Stimulated activated naive CD8-positive, alpha-beta T cell treated with anti-CD3 and anti-CD28 coated beads, Interleukin-15, Interleukin-2, amounts not matched to agents 100 ng/mL and 50 ng/mL, for 24 hours (primary cell): ENCODE results near the gene INVS.
A peak's percentile ranks its signal among the peaks of the same experiment; 100 is the strongest.
"Not testable (repeated sequence)": the region's sequence is repeated elsewhere in the genome, so short reads cannot be mapped to it uniquely, and the experiment has no call there.

ENCODE experiments used
- H3K27ac Mint-ChIP-seq: one replicate; pipeline ENCODE4 v1.8.0; 2021; ENCODE audit warnings: mild to moderate bottlenecking, mixed read lengths
- H3K27me3 Mint-ChIP-seq: one replicate; pipeline ENCODE4 v1.8.0; 2021; ENCODE audit warnings: mixed read lengths
- H3K36me3 Mint-ChIP-seq: one replicate; pipeline ENCODE4 v1.8.0; 2021; ENCODE audit warnings: low read depth, mixed read lengths
- H3K4me1 Mint-ChIP-seq: one replicate; pipeline ENCODE4 v1.8.0; 2021; ENCODE audit warnings: low read depth, mixed read lengths
- H3K4me3 Mint-ChIP-seq: one replicate; pipeline ENCODE4 v1.8.0; 2021; ENCODE audit warnings: mild to moderate bottlenecking, mixed read lengths
- H3K9me3 Mint-ChIP-seq: one replicate; pipeline ENCODE4 v1.8.0; 2021; ENCODE audit warnings: mixed read lengths

INVS gene

DNA sequence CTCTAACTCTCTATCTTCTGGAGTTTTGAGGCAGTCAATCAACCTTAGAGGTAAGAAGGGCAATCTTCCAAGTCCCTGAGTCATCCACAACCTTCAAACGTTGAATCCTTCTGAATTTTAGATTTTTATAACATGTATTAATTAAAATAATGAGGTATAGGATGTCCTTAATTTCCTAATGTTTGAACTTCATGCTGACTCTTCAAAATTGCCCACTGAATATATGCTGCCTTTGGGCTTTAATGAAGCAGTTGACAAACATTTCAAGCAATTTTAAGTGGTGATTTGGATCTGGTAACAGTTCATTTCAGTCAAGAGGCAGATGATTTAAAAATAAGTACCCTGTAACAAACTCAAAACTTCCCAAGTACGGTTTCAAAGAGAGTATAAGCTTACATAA lies 26.2 kb upstream of the INVS start:
- H3K27me3 Mint-ChIP-seq: no peaks in the 10 kb centered on the region
- peaks cover 8% of the 10 kb centered on the region for H3K36me3 Mint-ChIP-seq
- no peak overlapping the region for H3K4me3 Mint-ChIP-seq
- H3K9me3 Mint-ChIP-seq: no peaks in the 10 kb centered on the region
- no peak overlapping the region for H3K27ac Mint-ChIP-seq
- peaks cover 40% of the 10 kb centered on the region for H3K4me1 Mint-ChIP-seq

- Mint-ChIP-seq H3K4me1 (peaks cover 49% of the 10 kb centered on the region), H3K27ac (no peak overlapping the region), H3K36me3 (peaks cover 15% of the 10 kb centered on the region), H3K27me3 (no peaks in the 10 kb centered on the region), H3K4me3 (no peak overlapping the region), H3K9me3 (no peaks in the 10 kb centered on the region)
Measured at GRCh38 chr9:100074093-100074492, 24.9 kb upstream of the INVS start.

DNA sequence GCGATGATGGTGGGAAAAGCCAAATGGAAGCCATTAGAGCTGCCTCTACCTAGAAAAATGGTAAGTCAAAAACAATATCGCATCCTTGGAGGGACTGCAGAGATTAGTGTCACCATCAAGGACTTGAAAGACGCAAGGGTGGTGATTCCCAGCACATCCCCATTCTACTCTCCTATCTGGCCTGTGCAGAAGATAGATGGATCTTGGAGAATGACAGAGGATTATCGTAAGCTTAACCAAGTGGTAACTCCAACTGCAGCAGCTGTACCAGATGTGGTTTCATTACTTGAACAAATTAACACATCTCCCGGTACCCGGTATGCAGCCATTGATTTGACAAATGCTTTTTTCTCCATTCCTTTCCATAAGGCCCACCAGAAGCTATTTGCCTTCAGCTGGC lies 24.1 kb upstream of the INVS start:
- no peak overlapping the region for H3K27ac Mint-ChIP-seq
- H3K4me3 Mint-ChIP-seq: no peak overlapping the region
- H3K36me3 Mint-ChIP-seq: peaks cover 16% of the 10 kb centered on the region
- H3K9me3 Mint-ChIP-seq: no peaks in the 10 kb centered on the region
- H3K27me3 Mint-ChIP-seq: no peaks in the 10 kb centered on the region
- H3K4me1 Mint-ChIP-seq: peaks cover 47% of the 10 kb centered on the region

DNA sequence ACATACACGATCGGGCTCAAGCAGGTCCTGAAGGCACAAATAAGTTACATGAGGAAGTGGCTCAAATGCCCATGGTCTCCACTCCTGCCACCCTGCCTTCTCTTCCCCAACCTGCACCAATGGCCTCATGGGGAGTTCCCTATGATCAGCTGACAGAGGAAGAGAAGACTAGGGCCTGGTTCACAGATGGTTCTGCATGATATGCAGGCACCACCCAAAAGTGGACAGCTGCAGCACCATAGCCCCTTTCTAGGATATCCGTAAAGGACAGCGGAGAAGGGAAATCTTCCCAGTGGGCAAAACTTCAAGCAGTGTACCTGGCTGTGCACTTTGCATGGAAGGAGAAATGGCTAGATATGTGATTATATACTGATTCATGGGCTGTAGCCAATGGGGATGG lies 22.8 kb upstream of the INVS start:
- H3K9me3 Mint-ChIP-seq, H3K27ac Mint-ChIP-seq, H3K27me3 Mint-ChIP-seq, H3K4me3 Mint-ChIP-seq: not testable (repeated sequence)
- H3K36me3 Mint-ChIP-seq: peaks cover 16% of the 10 kb centered on the region
- H3K4me1 Mint-ChIP-seq: peaks cover 46% of the 10 kb centered on the region

- H3K36me3 Mint-ChIP-seq: peaks cover 8% of the 10 kb centered on the region
- no peaks in the 10 kb centered on the region for H3K27me3 Mint-ChIP-seq
- H3K4me1 Mint-ChIP-seq: peaks cover 85% of the 10 kb centered on the region
- peak overlapping the region; percentile 31 for H3K27ac Mint-ChIP-seq
- no peaks in the 10 kb centered on the region for H3K9me3 Mint-ChIP-seq
- no peak overlapping the region for H3K4me3 Mint-ChIP-seq
Measured at GRCh38 chr9:100082782-100083181, 16.3 kb upstream of the INVS start.

GRCh38 chr9:100083448-100084127 lies 15.5 kb upstream of the INVS start:
- Mint-ChIP-seq H3K27ac (peak overlapping the region; percentile 78), H3K36me3 (peaks cover 5% of the 10 kb centered on the region), H3K9me3 (no peaks in the 10 kb centered on the region), H3K4me3 (peak overlapping the region; percentile 57), H3K4me1 (peaks cover 89% of the 10 kb centered on the region), H3K27me3 (no peaks in the 10 kb centered on the region)

DNA sequence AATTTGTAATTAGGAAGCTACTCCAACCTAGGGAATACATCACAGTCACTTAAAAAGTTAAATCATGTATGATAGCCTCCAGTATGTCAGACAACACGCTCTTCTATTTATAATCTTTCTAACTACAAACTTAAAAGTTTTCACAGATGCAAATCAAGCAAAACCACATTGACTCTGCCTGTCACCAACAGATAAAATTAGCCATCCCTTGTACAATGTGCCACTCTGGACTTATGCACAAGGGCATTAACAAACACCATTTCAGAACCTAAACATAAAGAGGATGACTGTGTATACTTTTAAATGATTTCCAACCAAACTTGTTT lies 15.0 kb upstream of the INVS start:
- H3K27me3 Mint-ChIP-seq: no peaks in the 10 kb centered on the region
- H3K9me3 Mint-ChIP-seq: no peaks in the 10 kb centered on the region
- peaks cover under 1% of the 10 kb centered on the region for H3K36me3 Mint-ChIP-seq
- peak overlapping the region; percentile 57 for H3K4me3 Mint-ChIP-seq
- H3K27ac Mint-ChIP-seq: peak overlapping the region; percentile 78
- H3K4me1 Mint-ChIP-seq: peaks cover 89% of the 10 kb centered on the region

GRCh38 chr9:100084734-100085133 lies 14.3 kb upstream of the INVS start:
- Mint-ChIP-seq H3K4me1 (peaks cover 90% of the 10 kb centered on the region), H3K36me3 (no peaks in the 10 kb centered on the region), H3K27ac (peak overlapping the region; percentile 53), H3K4me3 (no peak overlapping the region), H3K27me3 (no peaks in the 10 kb centered on the region), H3K9me3 (no peaks in the 10 kb centered on the region)

DNA sequence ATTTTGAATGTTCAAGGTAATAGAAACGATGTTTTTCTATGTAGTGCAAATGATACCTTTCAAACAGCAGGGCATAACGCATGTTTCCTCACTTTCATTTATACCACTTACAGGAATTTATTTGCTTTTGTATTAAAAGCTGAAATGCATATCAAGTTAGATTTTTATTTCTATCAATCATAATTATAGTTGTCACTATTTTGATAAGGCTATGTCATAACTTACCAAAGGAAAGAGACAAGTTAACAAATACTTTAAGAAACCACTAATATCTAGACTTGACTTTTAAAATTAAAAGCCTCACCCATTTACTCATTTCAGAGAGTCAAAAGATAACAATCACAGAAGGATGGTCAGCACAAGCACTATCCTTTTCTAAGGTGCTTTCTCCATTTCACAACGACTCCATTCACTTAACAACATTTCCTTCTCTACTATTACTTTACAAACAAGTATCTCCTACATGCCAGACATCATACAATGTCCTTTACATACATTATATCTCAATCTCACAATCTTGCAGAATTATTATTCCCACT lies 12.9 kb upstream of the INVS start:
- H3K4me3 Mint-ChIP-seq: no peak overlapping the region
- H3K36me3 Mint-ChIP-seq: no peaks in the 10 kb centered on the region
- no peaks in the 10 kb centered on the region for H3K27me3 Mint-ChIP-seq
- H3K4me1 Mint-ChIP-seq: peaks cover 87% of the 10 kb centered on the region
- no peaks in the 10 kb centered on the region for H3K9me3 Mint-ChIP-seq
- no peak overlapping the region for H3K27ac Mint-ChIP-seq

GRCh38 chr9:100087218-100087617 lies 11.8 kb upstream of the INVS start:
- peak overlapping the region; percentile 55 for H3K4me3 Mint-ChIP-seq
- peak overlapping the region; percentile 54 for H3K27ac Mint-ChIP-seq
- no peaks in the 10 kb centered on the region for H3K9me3 Mint-ChIP-seq
- peaks cover 6% of the 10 kb centered on the region for H3K36me3 Mint-ChIP-seq
- H3K27me3 Mint-ChIP-seq: no peaks in the 10 kb centered on the region
- peaks cover 87% of the 10 kb centered on the region for H3K4me1 Mint-ChIP-seq

DNA sequence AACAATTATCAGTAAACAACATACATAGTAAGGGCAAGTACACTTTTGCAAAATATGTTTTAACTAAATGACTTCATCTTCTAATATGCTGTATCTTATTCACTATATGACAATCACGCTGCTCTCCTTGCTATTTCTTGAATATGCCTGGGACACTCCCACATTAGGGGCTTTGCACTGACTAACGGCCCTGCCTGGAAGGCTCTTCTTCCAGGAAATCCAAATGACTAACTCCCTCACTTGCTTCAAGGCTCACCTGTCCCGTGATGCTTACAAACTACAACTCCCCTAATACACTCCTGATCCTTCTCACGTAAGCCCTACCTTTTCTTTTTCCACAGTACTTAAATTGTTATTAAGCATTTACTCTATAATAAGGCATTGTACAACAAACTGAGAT lies 10.8 kb upstream of the INVS start:
- peaks cover 85% of the 10 kb centered on the region for H3K4me1 Mint-ChIP-seq
- H3K27ac Mint-ChIP-seq: peak overlapping the region; percentile 73
- peaks cover 6% of the 10 kb centered on the region for H3K36me3 Mint-ChIP-seq
- H3K4me3 Mint-ChIP-seq: peak overlapping the region; percentile 55
- no peaks in the 10 kb centered on the region for H3K9me3 Mint-ChIP-seq
- no peaks in the 10 kb centered on the region for H3K27me3 Mint-ChIP-seq

- H3K4me3 Mint-ChIP-seq: no peak overlapping the region
- H3K36me3 Mint-ChIP-seq: peaks cover 10% of the 10 kb centered on the region
- peaks cover 78% of the 10 kb centered on the region for H3K4me1 Mint-ChIP-seq
- no peaks in the 10 kb centered on the region for H3K9me3 Mint-ChIP-seq
- H3K27ac Mint-ChIP-seq: no peak overlapping the region
- no peaks in the 10 kb centered on the region for H3K27me3 Mint-ChIP-seq
Measured at GRCh38 chr9:100090880-100091279, 8.2 kb upstream of the INVS start.

DNA sequence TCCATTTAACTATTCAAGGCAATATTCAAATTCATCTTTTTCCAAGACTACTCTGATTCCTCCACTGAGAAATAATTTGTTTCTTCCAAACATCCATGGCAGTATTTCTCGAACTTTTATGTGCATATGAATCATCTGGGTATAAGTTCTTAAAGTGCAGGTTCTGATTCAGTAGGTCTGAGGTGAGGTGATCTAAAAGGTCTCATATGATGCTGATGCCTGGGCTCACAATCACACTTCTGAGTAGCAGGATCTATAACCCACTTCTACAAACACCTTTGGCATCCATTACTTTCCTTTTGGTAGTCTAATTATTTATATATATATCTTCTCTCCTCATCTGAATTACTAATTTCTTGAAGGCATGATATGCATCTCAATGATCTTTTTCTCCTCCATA lies 7.4 kb upstream of the INVS start:
- H3K27ac Mint-ChIP-seq: no peak overlapping the region
- H3K27me3 Mint-ChIP-seq: no peaks in the 10 kb centered on the region
- no peaks in the 10 kb centered on the region for H3K9me3 Mint-ChIP-seq
- peaks cover 76% of the 10 kb centered on the region for H3K4me1 Mint-ChIP-seq
- H3K36me3 Mint-ChIP-seq: peaks cover 10% of the 10 kb centered on the region
- no peak overlapping the region for H3K4me3 Mint-ChIP-seq

- peaks cover 76% of the 10 kb centered on the region for H3K4me1 Mint-ChIP-seq
- no peaks in the 10 kb centered on the region for H3K27me3 Mint-ChIP-seq
- H3K4me3 Mint-ChIP-seq: no peak overlapping the region
- H3K9me3 Mint-ChIP-seq: no peaks in the 10 kb centered on the region
- H3K27ac Mint-ChIP-seq: no peak overlapping the region
- H3K36me3 Mint-ChIP-seq: peaks cover 10% of the 10 kb centered on the region
Measured at GRCh38 chr9:100092066-100092465, 7.0 kb upstream of the INVS start.

GRCh38 chr9:100094411-100094810 lies 4.6 kb upstream of the INVS start:
- H3K4me1 Mint-ChIP-seq: peaks cover 66% of the 10 kb centered on the region

GRCh38 chr9:100096378-100096916 lies 2.6 kb upstream of the INVS start:
- peak overlapping the region; percentile 27 for H3K4me3 Mint-ChIP-seq
- H3K27ac Mint-ChIP-seq: no peak overlapping the region
- H3K27me3 Mint-ChIP-seq: no peaks in the 10 kb centered on the region
- H3K36me3 Mint-ChIP-seq: peaks cover 14% of the 10 kb centered on the region
- no peaks in the 10 kb centered on the region for H3K9me3 Mint-ChIP-seq
- peaks cover 65% of the 10 kb centered on the region for H3K4me1 Mint-ChIP-seq

More at GRCh38 chr9:100094411-100094810, 4.6 kb upstream of the INVS start:
- H3K4me3 Mint-ChIP-seq, H3K9me3 Mint-ChIP-seq, H3K27me3 Mint-ChIP-seq, H3K27ac Mint-ChIP-seq: not testable (repeated sequence)
- H3K36me3 Mint-ChIP-seq: peaks cover 10% of the 10 kb centered on the region
